H1 (cell line): ENCODE measurements around the gene PRICKLE2. TPM values are rescaled to one million over a fixed set of nuclear protein-coding genes. Genes with fewer than 3 reads are reported as not detected.

Source experiments
- CEBPB ChIP-seq: IDR thresholded peaks from 2 replicates; pipeline ENCODE4 v1.6.1; 2012; ENCODE audit warnings: low read depth, low read length
- EGR1 ChIP-seq: IDR thresholded peaks from 2 replicates; pipeline ENCODE4 v1.6.1; 2011; ENCODE audit warnings: low read depth, low read length, borderline replicate concordance
- JUN ChIP-seq: IDR thresholded peaks from 2 replicates; pipeline ENCODE4 v1.6.1; 2011; ENCODE audit warnings: low read depth, mild to moderate bottlenecking, improper control_type of control experiment, low read length
- KDM5A ChIP-seq: fragments of 200-600 bp; IDR thresholded peaks from 2 replicates; pipeline ENCODE4 v1.7.1; 2012; ENCODE audit warnings: mild to moderate bottlenecking, low read length, inconsistent platforms, mixed read lengths
- SP4 ChIP-seq: IDR thresholded peaks from 2 replicates; pipeline ENCODE4 v1.6.1; 2012; ENCODE audit warnings: low read length, inconsistent platforms
- TAF7 ChIP-seq: optimal IDR thresholded peaks from 2 replicates; pipeline ENCODE3; 2011; ENCODE audit warnings: low read depth, mild to moderate bottlenecking, inconsistent platforms, low read length, moderate library complexity, borderline replicate concordance
- polyA plus RNA-seq, 7 experiments: library from polyadenylated mRNA; depleted of rRNA in 3 of 7; stranded (reverse) in 5 of 7; unstranded in 2 of 7; fragments of >200 nt in 5 of 7; fragments of 200-250 nt in 2 of 7; gene quantifications; 1 replicate in 5 of 7; 2 replicates in 1 of 7; 4 replicates in 1 of 7; pipeline versions ENCODE4 v1.2.1 to v1.2.3, GENCODE V29; 2011 to 2013; ENCODE audit warnings: missing spikeins in 2 of 7, mixed read lengths in 2 of 7
- total RNA-seq: library from RNA; stranded (reverse); fragmentation: NEBNext Ultra II Directional; extraction: Animal tissue kit (Norgen Biotek cat#: 25700); gene quantifications from 2 replicates; pipeline ENCODE4 v1.2.1, GENCODE V29; 2021
- TF ChIP-seq, protein P1 (sequence below): IDR thresholded peaks from 2 replicates; pipeline ENCODE4 v1.6.1; 2012; ENCODE audit warnings: low read length, inconsistent platforms
- TF ChIP-seq, protein P2 (sequence below): IDR thresholded peaks from 2 replicates; pipeline ENCODE4 v1.6.1; 2011; ENCODE audit warnings: low read depth, mild to moderate bottlenecking, low read length; ENCODE audit not compliant: insufficient read depth

The PRICKLE2 gene
- total and polyA plus RNA-seq, 2 of the 8 experiments (the other 6 are each of a cell fraction or from before 2014, with no cell fraction given): 2.9 to 8.0 TPM

DNA sequence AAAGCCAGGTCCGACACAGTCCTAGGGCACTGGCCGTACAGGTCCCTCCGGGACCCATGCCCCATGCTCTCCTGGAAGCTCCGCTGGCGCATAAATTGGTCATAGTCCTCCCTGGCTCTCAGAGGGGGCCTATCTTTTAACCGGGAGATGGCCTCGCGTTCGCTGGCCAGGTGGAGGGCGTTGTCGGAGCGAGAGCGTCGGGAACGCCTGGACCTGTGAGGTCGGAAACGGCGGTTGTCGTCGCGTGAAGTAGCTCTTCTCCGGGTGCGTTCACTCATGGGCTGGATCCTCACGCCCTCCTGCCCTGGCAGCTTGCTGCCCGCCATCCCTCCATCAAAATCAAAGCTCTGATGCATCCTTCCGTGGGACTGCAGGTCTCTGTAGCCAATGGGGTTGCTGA, 126.0 kb downstream of the PRICKLE2 start (continued):
- TF ChIP-seq, protein P1, sequence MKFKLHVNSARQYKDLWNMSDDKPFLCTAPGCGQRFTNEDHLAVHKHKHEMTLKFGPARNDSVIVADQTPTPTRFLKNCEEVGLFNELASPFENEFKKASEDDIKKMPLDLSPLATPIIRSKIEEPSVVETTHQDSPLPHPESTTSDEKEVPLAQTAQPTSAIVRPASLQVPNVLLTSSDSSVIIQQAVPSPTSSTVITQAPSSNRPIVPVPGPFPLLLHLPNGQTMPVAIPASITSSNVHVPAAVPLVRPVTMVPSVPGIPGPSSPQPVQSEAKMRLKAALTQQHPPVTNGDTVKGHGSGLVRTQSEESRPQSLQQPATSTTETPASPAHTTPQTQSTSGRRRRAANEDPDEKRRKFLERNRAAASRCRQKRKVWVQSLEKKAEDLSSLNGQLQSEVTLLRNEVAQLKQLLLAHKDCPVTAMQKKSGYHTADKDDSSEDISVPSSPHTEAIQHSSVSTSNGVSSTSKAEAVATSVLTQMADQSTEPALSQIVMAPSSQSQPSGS: no peak
- TF ChIP-seq TAF7: no peak
- no peak for TF ChIP-seq CEBPB
- TF ChIP-seq, protein P2, sequence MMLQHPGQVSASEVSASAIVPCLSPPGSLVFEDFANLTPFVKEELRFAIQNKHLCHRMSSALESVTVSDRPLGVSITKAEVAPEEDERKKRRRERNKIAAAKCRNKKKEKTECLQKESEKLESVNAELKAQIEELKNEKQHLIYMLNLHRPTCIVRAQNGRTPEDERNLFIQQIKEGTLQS: no peak
- no peak for TF ChIP-seq KDM5A
- TF ChIP-seq JUN: no peak
- TF ChIP-seq SP4: no peak
- no peak for TF ChIP-seq EGR1
